Mesendoderm (in vitro differentiated cells): ENCODE measurements around the gene CEP41.

Source experiments
- DNase-seq: peaks from one replicate; pipeline ENCODE4 v3.0.0; 2013
- H2AK5ac ChIP-seq: 2 replicates; pipeline ENCODE4 v1.6.1; 2013; ENCODE audit warnings: low read length, inconsistent platforms
- H2BK120ac ChIP-seq: 2 replicates; pipeline ENCODE4 v1.6.1; 2013; ENCODE audit warnings: low read depth, mild to moderate bottlenecking, low read length, moderate library complexity, mixed read lengths
- H2BK15ac ChIP-seq: replicated peaks from 2 replicates; pipeline ENCODE4 v1.6.1; 2013; ENCODE audit warnings: low read depth, mild to moderate bottlenecking, moderate library complexity
- H2BK5ac ChIP-seq: 2 replicates; pipeline ENCODE4 v1.6.1; 2013; ENCODE audit warnings: low read length, inconsistent platforms
- H3K18ac ChIP-seq: 2 replicates; pipeline ENCODE4 v1.6.1; 2013; ENCODE audit warnings: mild to moderate bottlenecking, low read length, mixed read lengths
- H3K23ac ChIP-seq: one replicate; pipeline ENCODE4 v1.6.1; 2013; ENCODE audit warnings: low read length
- H3K27ac ChIP-seq: 2 replicates; pipeline ENCODE4 v1.5.1; 2013; ENCODE audit warnings: low read depth, mild to moderate bottlenecking, inconsistent platforms, low read length, moderate library complexity
- H3K27me3 ChIP-seq: 2 replicates; pipeline ENCODE4 v1.6.1; 2013; ENCODE audit warnings: low read length, control low read depth, mild to moderate bottlenecking, inconsistent platforms; ENCODE audit not compliant: insufficient read depth, poor library complexity
- H3K36me3 ChIP-seq: 2 replicates; pipeline ENCODE4 v1.6.1; 2013; ENCODE audit warnings: low read length, inconsistent platforms; ENCODE audit not compliant: control insufficient read depth, insufficient read depth
- H3K4ac ChIP-seq: one replicate; pipeline ENCODE4 v1.6.1; 2013; ENCODE audit warnings: low read depth, mild to moderate bottlenecking, low read length, moderate library complexity
- H3K4me1 ChIP-seq: 2 replicates; pipeline ENCODE4 v1.6.1; 2013; ENCODE audit warnings: low read depth, low read length, inconsistent platforms; ENCODE audit not compliant: control insufficient read depth
- H3K4me2 ChIP-seq: 2 replicates; pipeline ENCODE4 v1.6.1; 2013; ENCODE audit warnings: low read length
- H3K4me3 ChIP-seq: 2 replicates; pipeline ENCODE4 v1.5.1; 2013; ENCODE audit warnings: mild to moderate bottlenecking, low read length
- H3K56ac ChIP-seq: one replicate; pipeline ENCODE4 v1.6.1; 2013; ENCODE audit warnings: low read length
- H3K79me1 ChIP-seq: 2 replicates; pipeline ENCODE4 v1.6.1; 2013; ENCODE audit warnings: low read length, inconsistent platforms
- H3K79me2 ChIP-seq: 2 replicates; pipeline ENCODE4 v1.6.1; 2013; ENCODE audit warnings: mild to moderate bottlenecking, low read length; ENCODE audit not compliant: control insufficient read depth, insufficient read depth
- H3K9ac ChIP-seq: 2 replicates; pipeline ENCODE4 v1.6.1; 2013; ENCODE audit warnings: low read length, inconsistent platforms
- H4K5ac ChIP-seq: one replicate; pipeline ENCODE4 v1.6.1; 2013; ENCODE audit warnings: low read length
- H4K8ac ChIP-seq: one replicate; pipeline ENCODE4 v1.6.1; 2013; ENCODE audit warnings: low read depth, mild to moderate bottlenecking, control low read depth, low read length, moderate library complexity
- WGBS: extraction: QIAGEN DNeasy Blood & Tissue Kit; methylation state at CpG from one replicate; pipeline ENCODE4 v1.1.7; 2013; ENCODE audit warnings: low lambda C conversion rate, missing lambda C conversion rate; ENCODE audit not compliant: insufficient coverage; ENCODE audit errors: extremely low coverage; 5-methylcytosine and 5-hydroxymethylcytosine counted together

Gene CEP41

GRCh38 chr7:130486114-130486953, 45.5 kb upstream of the CEP41 start:
- H3K27ac ChIP-seq: no peak overlapping the region
- H3K18ac ChIP-seq: peak overlapping the region; percentile 46
- peaks cover 10% of the 10 kb centered on the region for H3K79me2 ChIP-seq
- H3K4ac ChIP-seq: peak overlapping the region; percentile 44
- H3K23ac ChIP-seq: peak overlapping the region; percentile 97
- H2BK15ac ChIP-seq: no peak overlapping the region
- H2BK5ac ChIP-seq: no peak overlapping the region
- H3K9ac ChIP-seq: peak overlapping the region; percentile 90
- peak; percentile 98 for DNase-seq
- no peaks in the 10 kb centered on the region for H3K36me3 ChIP-seq
- no CpG with 5 or more reads among the region's 67 CpGs for WGBS
- no peak overlapping the region for H4K8ac ChIP-seq
- no peaks in the 10 kb centered on the region for H3K27me3 ChIP-seq
- H3K56ac ChIP-seq: peak overlapping the region; percentile 99
- H3K4me1 ChIP-seq: peaks cover 3% of the 10 kb centered on the region
- H2AK5ac ChIP-seq: no peak overlapping the region
- H3K79me1 ChIP-seq: peaks cover 7% of the 10 kb centered on the region
- H3K4me3 ChIP-seq: peak overlapping the region; percentile 79
- H2BK120ac ChIP-seq: no peak overlapping the region
- no peak overlapping the region for H4K5ac ChIP-seq
- peak overlapping the region; percentile 88 for H3K4me2 ChIP-seq

GRCh38 chr7:130485734-130486113, 44.9 kb upstream of the CEP41 start:
- Histone ChIP-seq H4K5ac (peak overlapping the region; percentile 94), H3K4me3 (no peak overlapping the region), H4K8ac (no peak overlapping the region), H3K36me3 (no peaks in the 10 kb centered on the region), H3K79me1 (peaks cover 7% of the 10 kb centered on the region), H3K4me1 (peaks cover 3% of the 10 kb centered on the region), H2AK5ac (no peak overlapping the region), H2BK120ac (no peak overlapping the region), H3K4ac (no peak overlapping the region), H2BK5ac (no peak overlapping the region), H3K18ac (no peak overlapping the region), H3K4me2 (peak overlapping the region; percentile 24), H3K56ac (peak overlapping the region; percentile 71), H3K9ac (peak overlapping the region; percentile 28), H3K27ac (no peak overlapping the region), H2BK15ac (no peak overlapping the region), H3K23ac (no peak overlapping the region), H3K79me2 (peaks cover 10% of the 10 kb centered on the region), H3K27me3 (no peaks in the 10 kb centered on the region)
- no CpG with 5 or more reads among the region's 11 CpGs for WGBS
- DNase-seq: no peak

GRCh38 chr7:130483031-130483430, 42.2 kb upstream of the CEP41 start:
- H3K79me2 ChIP-seq: peaks cover 4% of the 10 kb centered on the region
- H3K36me3 ChIP-seq: no peaks in the 10 kb centered on the region
- H2BK15ac ChIP-seq: no peak overlapping the region
- no peak overlapping the region for H4K8ac ChIP-seq
- no peak for DNase-seq
- H3K27ac ChIP-seq: no peak overlapping the region
- no peak overlapping the region for H3K4me3 ChIP-seq
- H3K79me1 ChIP-seq: peaks cover 2% of the 10 kb centered on the region
- H3K27me3 ChIP-seq: no peaks in the 10 kb centered on the region
- no peak overlapping the region for H2BK120ac ChIP-seq
- H4K5ac ChIP-seq: no peak overlapping the region
- H2BK5ac ChIP-seq: no peak overlapping the region
- no CpG with 5 or more reads among the region's 3 CpGs for WGBS
- no peak overlapping the region for H2AK5ac ChIP-seq
- no peak overlapping the region for H3K23ac ChIP-seq
- no peak overlapping the region for H3K4me2 ChIP-seq
- no peak overlapping the region for H3K18ac ChIP-seq
- H3K4ac ChIP-seq: no peak overlapping the region
- no peak overlapping the region for H3K56ac ChIP-seq
- H3K9ac ChIP-seq: no peak overlapping the region
- H3K4me1 ChIP-seq: no peaks in the 10 kb centered on the region

- no peak overlapping the region for H2BK120ac ChIP-seq
- H3K79me2 ChIP-seq: peaks cover 2% of the 10 kb centered on the region
- no peaks in the 10 kb centered on the region for H3K4me1 ChIP-seq
- H3K4me3 ChIP-seq: no peak overlapping the region
- no peak for DNase-seq
- H3K56ac ChIP-seq: no peak overlapping the region
- no peak overlapping the region for H4K5ac ChIP-seq
- H3K27me3 ChIP-seq: no peaks in the 10 kb centered on the region
- H3K18ac ChIP-seq: no peak overlapping the region
- no peaks in the 10 kb centered on the region for H3K79me1 ChIP-seq
- no peak overlapping the region for H3K27ac ChIP-seq
- H3K36me3 ChIP-seq: no peaks in the 10 kb centered on the region
- no peak overlapping the region for H3K9ac ChIP-seq
- H3K4ac ChIP-seq: no peak overlapping the region
- WGBS: no CpG with 5 or more reads among the region's 1 CpG
- H3K23ac ChIP-seq: no peak overlapping the region
- no peak overlapping the region for H4K8ac ChIP-seq
- H2BK15ac ChIP-seq: no peak overlapping the region
- no peak overlapping the region for H2AK5ac ChIP-seq
- no peak overlapping the region for H2BK5ac ChIP-seq
- no peak overlapping the region for H3K4me2 ChIP-seq
Observed at GRCh38 chr7:130481898-130482297, 41.1 kb upstream of the CEP41 start.

GRCh38 chr7:130479716-130480400, 39.0 kb upstream of the CEP41 start:
- Histone ChIP-seq H4K5ac (no peak overlapping the region), H2BK5ac (no peak overlapping the region), H3K4me2 (no peak overlapping the region), H3K56ac (no peak overlapping the region), H4K8ac (no peak overlapping the region), H3K79me2 (no peaks in the 10 kb centered on the region), H2BK120ac (no peak overlapping the region), H3K4ac (no peak overlapping the region), H3K27me3 (no peaks in the 10 kb centered on the region), H3K9ac (no peak overlapping the region), H3K4me3 (no peak overlapping the region), H3K23ac (no peak overlapping the region), H2BK15ac (no peak overlapping the region), H3K18ac (no peak overlapping the region), H3K27ac (no peak overlapping the region), H3K79me1 (no peaks in the 10 kb centered on the region), H3K36me3 (no peaks in the 10 kb centered on the region), H2AK5ac (no peak overlapping the region), H3K4me1 (no peaks in the 10 kb centered on the region)
- DNase-seq: no peak
- WGBS: no CpG with 5 or more reads among the region's 1 CpG
